OCI-M2 (cell line): Measurements from ENCODE around the gene GPRC5C.
"Not testable (repeated sequence)": the region's sequence is repeated elsewhere in the genome, so short reads cannot be mapped to it uniquely, and the experiment has no call there.

Experiments
- DNase-seq: peaks from one replicate; lab custom pipeline; 2025; ENCODE audit not compliant: unreplicated experiment; lab: John Stamatoyannopoulos, UW

GPRC5C gene

GRCh38 chr17:74404789-74405188 is 27.1 kb upstream of the GPRC5C start:
- no peak for DNase-seq

GRCh38 chr17:74405311-74405710 is 26.6 kb upstream of the GPRC5C start:
- not testable (repeated sequence) for DNase-seq

- no peak for DNase-seq
These were observed 24.5 kb upstream of the GPRC5C start for GRCh38 chr17:74407384-74407783.

GRCh38 chr17:74408262-74408661 is 23.6 kb upstream of the GPRC5C start:
- no peak for DNase-seq

- no peak for DNase-seq
These were observed 23.1 kb upstream of the GPRC5C start for GRCh38 chr17:74408815-74409214.

- no peak for DNase-seq
These were observed 21.9 kb upstream of the GPRC5C start for GRCh38 chr17:74410001-74410443.

GRCh38 chr17:74412581-74412980 is 19.3 kb upstream of the GPRC5C start:
- DNase-seq, result no peak

- no peak for DNase-seq
These were observed 18.4 kb upstream of the GPRC5C start for GRCh38 chr17:74413491-74413890.

- no peak for DNase-seq
These were observed 17.4 kb upstream of the GPRC5C start for GRCh38 chr17:74414510-74414909.

GRCh38 chr17:74415608-74416396 is 16.1 kb upstream of the GPRC5C start:
- DNase-seq, result no peak

- DNase-seq, result no peak
These were observed 14.5 kb upstream of the GPRC5C start for GRCh38 chr17:74417178-74418045.

- no peak for DNase-seq
These were observed 11.9 kb upstream of the GPRC5C start for GRCh38 chr17:74419928-74420411.

- no peak for DNase-seq
These were observed 7.8 kb upstream of the GPRC5C start for GRCh38 chr17:74424117-74424516.

- DNase-seq, result no peak
These were observed 7.2 kb upstream of the GPRC5C start for GRCh38 chr17:74424657-74425056.

- DNase-seq, result no peak
These were observed 5.3 kb upstream of the GPRC5C start for GRCh38 chr17:74426551-74427047.

GRCh38 chr17:74427048-74427762 is 4.7 kb upstream of the GPRC5C start:
- no peak for DNase-seq

GRCh38 chr17:74427763-74428153 is 4.1 kb upstream of the GPRC5C start:
- DNase-seq, result no peak

- no peak for DNase-seq
These were observed 2.1 kb upstream of the GPRC5C start for GRCh38 chr17:74429604-74430384.

GRCh38 chr17:74430385-74430705 is 1.5 kb upstream of the GPRC5C start:
- DNase-seq, result no peak
